Stimulated activated naive CD8-positive, alpha-beta T cell treated with anti-CD3 and anti-CD28 coated beads, Interleukin-15, Interleukin-2, amounts not matched to agents 100 ng/mL and 50 ng/mL, for 24 hours (primary cell): ENCODE data around the gene ZNF33A.
A peak's percentile ranks its signal among the peaks of the same experiment; 100 is the strongest.
"Not testable (repeated sequence)": the region's sequence is repeated elsewhere in the genome, so short reads cannot be mapped to it uniquely, and the experiment has no call there.

Source experiments
- H3K27ac Mint-ChIP-seq: one replicate; pipeline ENCODE4 v1.8.0; 2021; ENCODE audit warnings: mild to moderate bottlenecking, mixed read lengths
- H3K27me3 Mint-ChIP-seq: one replicate; pipeline ENCODE4 v1.8.0; 2021; ENCODE audit warnings: mixed read lengths
- H3K36me3 Mint-ChIP-seq: one replicate; pipeline ENCODE4 v1.8.0; 2021; ENCODE audit warnings: low read depth, mixed read lengths
- H3K4me1 Mint-ChIP-seq: one replicate; pipeline ENCODE4 v1.8.0; 2021; ENCODE audit warnings: low read depth, mixed read lengths
- H3K4me3 Mint-ChIP-seq: one replicate; pipeline ENCODE4 v1.8.0; 2021; ENCODE audit warnings: mild to moderate bottlenecking, mixed read lengths
- H3K9me3 Mint-ChIP-seq: one replicate; pipeline ENCODE4 v1.8.0; 2021; ENCODE audit warnings: mixed read lengths

ZNF33A gene

GRCh38 chr10:38019124-38019523 lies 8.6 kb downstream of the ZNF33A start:
- not testable (repeated sequence) for H3K27me3 Mint-ChIP-seq, H3K27ac Mint-ChIP-seq, H3K4me3 Mint-ChIP-seq
- H3K4me1 Mint-ChIP-seq, result peaks cover 15% of the 10 kb centered on the region
- H3K36me3 Mint-ChIP-seq, result peaks cover 92% of the 10 kb centered on the region
- peaks cover 16% of the 10 kb centered on the region for H3K9me3 Mint-ChIP-seq

GRCh38 chr10:38025283-38025682 lies 14.8 kb downstream of the ZNF33A start:
- H3K9me3 Mint-ChIP-seq, result peaks cover 7% of the 10 kb centered on the region
- H3K36me3 Mint-ChIP-seq, result peaks cover 90% of the 10 kb centered on the region
- peaks cover 30% of the 10 kb centered on the region for H3K4me1 Mint-ChIP-seq
- no peaks in the 10 kb centered on the region for H3K27me3 Mint-ChIP-seq
- no peak overlapping the region for H3K4me3 Mint-ChIP-seq
- H3K27ac Mint-ChIP-seq, result no peak overlapping the region

GRCh38 chr10:38027986-38028385 lies 17.5 kb downstream of the ZNF33A start:
- no peak overlapping the region for H3K27ac Mint-ChIP-seq

GRCh38 chr10:38032886-38033285 lies 22.4 kb downstream of the ZNF33A start:
- H3K4me3 Mint-ChIP-seq, result no peak overlapping the region
- peaks cover 90% of the 10 kb centered on the region for H3K36me3 Mint-ChIP-seq
- no peaks in the 10 kb centered on the region for H3K27me3 Mint-ChIP-seq
- H3K9me3 Mint-ChIP-seq, result no peaks in the 10 kb centered on the region
- H3K4me1 Mint-ChIP-seq, result peaks cover 5% of the 10 kb centered on the region
- H3K27ac Mint-ChIP-seq, result no peak overlapping the region

More at GRCh38 chr10:38027986-38028385, 17.5 kb downstream of the ZNF33A start:
- Mint-ChIP-seq H3K9me3 (peaks cover 7% of the 10 kb centered on the region), H3K4me3 (no peak overlapping the region), H3K36me3 (peaks cover 83% of the 10 kb centered on the region), H3K4me1 (peaks cover 30% of the 10 kb centered on the region), H3K27me3 (no peaks in the 10 kb centered on the region)

GRCh38 chr10:38038107-38038931 lies 27.8 kb downstream of the ZNF33A start:
- H3K36me3 Mint-ChIP-seq, result peaks cover 78% of the 10 kb centered on the region
- peaks cover 25% of the 10 kb centered on the region for H3K4me1 Mint-ChIP-seq
- peak overlapping the region; percentile 77 for H3K27ac Mint-ChIP-seq
- no peaks in the 10 kb centered on the region for H3K27me3 Mint-ChIP-seq
- peak overlapping the region; percentile 71 for H3K4me3 Mint-ChIP-seq
- H3K9me3 Mint-ChIP-seq, result peaks cover 4% of the 10 kb centered on the region

- H3K27me3 Mint-ChIP-seq, result no peaks in the 10 kb centered on the region
- peak overlapping the region; percentile 77 for H3K27ac Mint-ChIP-seq
- peaks cover 80% of the 10 kb centered on the region for H3K36me3 Mint-ChIP-seq
- H3K4me3 Mint-ChIP-seq, result peak overlapping the region; percentile 71
- peaks cover 31% of the 10 kb centered on the region for H3K4me1 Mint-ChIP-seq
- H3K9me3 Mint-ChIP-seq, result peaks cover 4% of the 10 kb centered on the region
Measured at GRCh38 chr10:38038932-38039245, 28.4 kb downstream of the ZNF33A start.

GRCh38 chr10:38043516-38043915 lies 33.0 kb downstream of the ZNF33A start:
- no peaks in the 10 kb centered on the region for H3K27me3 Mint-ChIP-seq
- H3K4me1 Mint-ChIP-seq, result peaks cover 41% of the 10 kb centered on the region
- no peak overlapping the region for H3K4me3 Mint-ChIP-seq
- peaks cover 14% of the 10 kb centered on the region for H3K9me3 Mint-ChIP-seq
- H3K36me3 Mint-ChIP-seq, result peaks cover 83% of the 10 kb centered on the region
- no peak overlapping the region for H3K27ac Mint-ChIP-seq

- Mint-ChIP-seq H3K4me1 (peaks cover 25% of the 10 kb centered on the region), H3K36me3 (peaks cover 84% of the 10 kb centered on the region), H3K9me3 (peaks cover 18% of the 10 kb centered on the region), H3K27ac (no peak overlapping the region), H3K27me3 (no peaks in the 10 kb centered on the region), H3K4me3 (no peak overlapping the region)
Measured at GRCh38 chr10:38045129-38045528, 34.7 kb downstream of the ZNF33A start.

- Mint-ChIP-seq H3K27ac (no peak overlapping the region), H3K27me3 (no peaks in the 10 kb centered on the region), H3K36me3 (peaks cover 90% of the 10 kb centered on the region), H3K4me1 (peaks cover 24% of the 10 kb centered on the region), H3K4me3 (no peak overlapping the region), H3K9me3 (peaks cover 26% of the 10 kb centered on the region)
Measured at GRCh38 chr10:38047666-38048065, 37.2 kb downstream of the ZNF33A start.

GRCh38 chr10:38050212-38050611 lies 39.7 kb downstream of the ZNF33A start:
- Mint-ChIP-seq H3K4me1 (peaks cover 8% of the 10 kb centered on the region), H3K27ac (no peak overlapping the region), H3K27me3 (no peaks in the 10 kb centered on the region), H3K36me3 (peaks cover 95% of the 10 kb centered on the region), H3K9me3 (peaks cover 48% of the 10 kb centered on the region), H3K4me3 (no peak overlapping the region)

GRCh38 chr10:38054361-38054797 lies 43.9 kb downstream of the ZNF33A start:
- Mint-ChIP-seq H3K36me3 (peaks cover 95% of the 10 kb centered on the region), H3K9me3 (peaks cover 70% of the 10 kb centered on the region)

GRCh38 chr10:38055274-38055894 lies 44.9 kb downstream of the ZNF33A start:
- H3K4me1 Mint-ChIP-seq, H3K27me3 Mint-ChIP-seq, H3K4me3 Mint-ChIP-seq, H3K27ac Mint-ChIP-seq: not testable (repeated sequence)
- H3K36me3 Mint-ChIP-seq, result peaks cover 94% of the 10 kb centered on the region
- peaks cover 71% of the 10 kb centered on the region for H3K9me3 Mint-ChIP-seq

More at GRCh38 chr10:38054361-38054797, 43.9 kb downstream of the ZNF33A start:
- H3K27ac Mint-ChIP-seq, result no peak overlapping the region
- no peaks in the 10 kb centered on the region for H3K4me1 Mint-ChIP-seq
- H3K27me3 Mint-ChIP-seq, result no peaks in the 10 kb centered on the region
- no peak overlapping the region for H3K4me3 Mint-ChIP-seq

- peaks cover 15% of the 10 kb centered on the region for H3K9me3 Mint-ChIP-seq
- not testable (repeated sequence) for H3K4me1 Mint-ChIP-seq, H3K4me3 Mint-ChIP-seq, H3K27me3 Mint-ChIP-seq, H3K27ac Mint-ChIP-seq, H3K36me3 Mint-ChIP-seq
Measured at GRCh38 chr10:38069663-38070062, 59.2 kb downstream of the ZNF33A start.

GRCh38 chr10:38070501-38070900 lies 60.0 kb downstream of the ZNF33A start:
- no peaks in the 10 kb centered on the region for H3K4me1 Mint-ChIP-seq
- no peaks in the 10 kb centered on the region for H3K36me3 Mint-ChIP-seq
- peaks cover 4% of the 10 kb centered on the region for H3K27me3 Mint-ChIP-seq
- H3K27ac Mint-ChIP-seq, result no peak overlapping the region
- H3K9me3 Mint-ChIP-seq, result peaks cover 19% of the 10 kb centered on the region
- no peak overlapping the region for H3K4me3 Mint-ChIP-seq

- Mint-ChIP-seq H3K27ac (no peak overlapping the region), H3K9me3 (peaks cover 27% of the 10 kb centered on the region), H3K4me3 (no peak overlapping the region), H3K36me3 (no peaks in the 10 kb centered on the region), H3K27me3 (peaks cover 4% of the 10 kb centered on the region), H3K4me1 (no peaks in the 10 kb centered on the region)
Measured at GRCh38 chr10:38072552-38072951, 62.1 kb downstream of the ZNF33A start.
